Inferior parietal cortex (tissue), 1 donor: ENCODE data around the gene C20orf141.
"Not testable (repeated sequence)": the region's sequence is repeated elsewhere in the genome, so short reads cannot be mapped to it uniquely, and the experiment has no call there.

Experiments
- DNase-seq: peaks from one replicate; pipeline ENCODE4 v3.0.0-alpha.2; 2016; ENCODE audit errors: extremely low spot score

The C20orf141 gene

DNA sequence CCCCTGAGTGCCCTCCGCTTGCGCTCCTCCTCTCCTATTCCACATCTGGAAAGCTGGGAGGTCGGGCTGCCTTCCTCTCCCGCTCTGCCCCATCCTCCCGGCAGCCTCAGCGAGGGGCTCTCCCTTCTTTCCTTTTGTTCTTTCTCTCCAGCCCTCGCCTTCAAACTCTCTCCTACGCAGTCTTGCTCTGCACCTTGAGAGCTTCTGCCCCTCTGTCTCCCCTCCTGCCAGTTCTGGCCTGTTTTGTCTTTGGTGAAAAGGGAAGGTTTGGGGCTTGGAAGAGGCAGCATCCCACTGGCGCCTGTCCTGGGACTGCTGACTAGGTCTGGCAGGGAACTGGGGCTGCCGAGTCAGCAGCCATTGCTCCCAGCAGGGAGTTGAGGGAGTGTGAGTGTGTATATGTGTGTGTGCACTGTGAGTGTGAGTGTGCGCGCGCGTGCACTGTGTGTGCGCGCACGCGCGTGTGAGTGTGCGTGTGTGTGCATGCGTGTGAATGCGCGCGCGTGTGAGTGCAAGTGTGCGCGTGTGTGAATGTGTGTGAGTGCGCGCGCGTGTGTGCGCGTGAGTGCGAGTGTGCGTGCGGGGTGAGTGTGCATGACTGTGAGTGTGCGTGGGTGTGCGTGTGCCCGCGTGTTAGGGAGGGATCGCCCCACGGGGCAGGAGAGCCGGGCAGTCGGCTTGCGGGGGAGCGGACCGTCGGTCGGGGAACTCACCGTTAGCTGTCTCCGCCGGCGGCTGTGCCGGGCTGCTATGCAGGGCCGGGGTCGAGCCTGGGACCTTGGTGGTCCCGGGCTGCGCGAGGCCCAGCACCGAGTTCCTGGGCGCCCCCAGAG, 14.9 kb upstream of the C20orf141 start:
- no peak for DNase-seq

DNA sequence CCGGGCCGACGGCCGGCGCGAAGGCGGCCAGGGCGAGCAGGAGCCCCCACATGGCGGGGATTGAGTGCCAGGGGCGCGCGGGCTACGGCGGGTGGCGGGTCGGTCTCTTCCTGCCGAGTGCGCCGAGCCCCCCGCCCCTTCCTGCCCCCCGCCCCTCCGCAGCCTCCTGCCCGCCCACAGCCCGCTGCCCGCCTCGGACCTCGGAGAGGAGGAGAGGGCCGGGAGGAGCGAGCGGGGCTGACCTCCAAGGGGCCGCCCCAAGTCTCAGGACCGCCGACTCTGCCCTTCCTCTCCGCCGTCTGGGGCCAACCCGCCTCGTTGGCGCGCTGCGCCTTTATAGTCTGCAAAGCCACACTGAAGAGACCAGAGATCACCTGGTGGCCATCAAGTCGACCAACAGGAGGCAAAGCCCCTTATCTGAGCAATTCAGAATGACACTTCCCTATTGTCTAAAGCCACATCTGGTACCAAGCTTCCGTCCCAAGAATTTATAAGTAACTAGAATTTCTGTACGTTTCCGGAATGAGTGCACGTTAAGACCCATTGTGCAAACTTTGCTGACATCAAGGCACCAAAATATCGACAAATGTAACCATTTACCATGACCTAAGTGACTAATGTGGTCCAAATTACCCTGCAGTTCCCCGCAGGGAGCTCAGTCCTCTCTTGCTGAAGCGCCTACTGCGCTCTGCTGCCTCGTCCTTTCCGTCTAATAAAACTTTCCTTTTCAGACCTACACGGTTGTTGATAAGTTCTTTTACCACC, 14.1 kb upstream of the C20orf141 start, which contains the start of gene CPXM1:
Gene CPXM1 (minus strand): TSS at position 107 of the 765 bp plus-strand sequence. CDS start 55 bp downstream, at position 52.
- DNase-seq = no peak

DNA sequence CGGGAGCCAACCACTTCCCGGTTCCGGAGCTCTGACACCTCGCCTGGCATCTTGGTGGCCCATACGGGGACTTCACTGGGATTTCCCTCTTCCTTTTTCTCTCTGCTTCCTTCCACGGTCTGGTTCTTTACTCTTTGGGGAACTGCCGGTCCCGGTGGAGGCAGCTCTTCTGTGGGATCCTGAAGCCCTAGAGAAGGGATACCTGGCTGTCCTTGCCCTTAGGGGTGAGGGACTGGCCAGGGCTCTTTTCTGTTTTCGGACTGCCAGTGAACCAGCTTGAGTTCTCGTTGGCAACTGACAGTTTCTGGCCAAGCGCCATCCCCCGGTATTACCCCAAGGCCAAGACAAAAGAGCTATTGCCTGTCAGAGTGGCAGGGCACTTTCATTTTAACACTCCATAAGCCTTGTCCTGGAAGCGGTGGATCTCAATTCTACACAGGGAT, 13.5 kb upstream of the C20orf141 start:
- DNase-seq = no peak

DNA sequence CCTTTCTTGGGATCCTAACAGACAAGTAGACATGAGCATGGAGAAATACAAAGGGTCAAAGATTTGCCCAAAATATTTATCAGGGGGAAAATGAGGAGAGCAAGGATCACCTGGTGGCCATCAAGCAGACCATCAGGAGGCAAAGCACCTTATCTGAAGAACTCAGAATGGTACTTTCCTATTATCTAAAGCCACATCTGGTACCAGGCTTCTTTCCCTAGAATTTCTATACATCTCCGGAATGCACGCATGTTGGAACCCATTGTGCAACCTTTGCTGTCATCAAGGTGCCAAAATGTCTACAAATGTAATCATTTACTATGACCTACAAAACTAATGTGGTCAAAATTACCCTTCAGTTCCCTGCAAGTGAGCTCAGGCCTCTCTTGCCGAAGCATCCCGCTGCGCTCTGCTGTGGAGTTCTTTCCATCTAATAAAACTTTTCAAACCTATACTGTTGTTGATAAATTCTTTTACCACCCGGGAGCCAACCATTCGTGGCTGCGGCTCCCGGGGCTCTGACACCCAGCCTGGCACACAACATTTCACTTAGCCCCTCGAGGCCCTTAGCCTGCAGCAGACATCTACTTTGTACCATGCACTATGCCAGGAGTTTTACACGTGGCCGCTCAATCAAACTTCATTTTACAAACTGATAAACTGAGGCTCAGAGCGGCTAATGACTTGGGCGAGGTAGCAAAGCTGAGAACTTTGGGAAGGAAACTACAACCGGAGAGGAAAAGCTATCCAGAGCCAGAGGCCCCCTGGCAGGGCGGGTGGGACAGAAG, 10.6 kb upstream of the C20orf141 start:
- no peak for DNase-seq

DNA sequence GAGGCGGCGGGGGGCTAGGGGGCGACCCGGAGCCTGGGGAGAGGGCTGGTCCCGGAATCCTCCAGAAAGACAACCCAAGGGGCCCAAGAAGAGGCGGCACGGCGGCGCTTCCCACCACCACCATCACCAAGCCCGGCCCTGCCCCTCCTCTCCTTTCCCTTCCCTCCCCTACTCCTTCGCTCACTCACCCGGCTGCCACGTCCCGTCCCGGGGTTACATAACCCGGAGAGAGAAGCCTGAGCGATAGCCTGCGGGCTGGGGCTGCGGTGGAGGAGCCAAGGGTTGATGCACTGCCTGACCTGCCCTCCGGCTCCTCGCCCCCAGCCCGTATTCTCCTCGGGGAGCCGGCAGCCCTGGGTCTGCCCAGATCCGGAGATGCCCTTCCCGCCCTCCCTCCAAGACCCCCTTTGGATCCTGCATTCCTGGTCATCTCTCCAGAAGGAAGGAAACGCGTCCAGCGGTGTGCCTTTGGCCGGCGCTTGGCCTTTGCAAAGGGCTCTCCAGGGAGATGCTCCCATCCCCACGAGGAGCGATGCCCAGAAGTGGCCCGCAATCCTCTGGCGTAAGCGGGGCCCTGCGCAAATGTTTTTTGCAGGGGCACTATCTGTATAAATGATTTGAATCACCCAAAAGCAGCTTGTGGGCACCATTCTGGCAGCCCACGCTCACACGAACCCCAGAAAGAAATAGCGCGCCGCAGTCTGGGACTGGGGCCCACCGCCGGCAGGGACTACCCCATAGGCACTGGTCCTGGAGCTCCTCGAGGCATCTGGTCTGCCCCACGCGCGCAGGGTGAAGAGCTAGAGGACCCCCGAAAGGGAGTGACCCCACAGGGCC, 9.7 kb upstream of the C20orf141 start:
- DNase-seq = no peak

DNA sequence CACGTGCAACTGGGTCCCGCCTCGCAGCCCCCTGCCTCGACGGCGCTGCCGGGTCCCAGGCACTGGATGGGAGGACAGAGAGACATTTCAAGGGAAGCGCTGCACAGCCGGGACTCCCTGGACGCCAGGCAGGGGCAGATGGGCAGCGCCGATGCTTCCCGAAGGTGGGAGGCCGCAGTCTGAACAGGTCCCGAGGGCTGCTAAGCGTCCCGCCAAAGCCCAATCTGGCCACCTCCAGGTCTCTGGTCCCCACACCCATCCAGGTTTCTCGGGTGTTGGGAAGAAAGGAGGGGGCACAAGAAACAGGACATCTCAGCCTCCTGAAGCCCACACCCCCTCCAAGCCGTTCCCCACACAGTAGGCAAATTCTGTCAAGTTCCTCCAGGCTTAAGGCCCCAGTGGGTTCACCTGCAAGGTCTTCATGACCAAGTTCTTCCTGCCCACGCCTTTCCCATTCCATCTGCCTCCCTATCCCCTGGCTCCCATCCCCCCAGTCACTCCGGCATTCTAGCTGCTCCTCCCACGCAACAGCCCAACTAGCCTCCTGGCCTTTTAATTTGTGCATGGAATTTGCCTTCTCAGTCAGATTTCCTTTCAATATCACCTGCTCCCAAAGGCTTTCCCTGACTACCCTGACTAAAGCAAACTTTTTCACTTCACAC, 9.0 kb upstream of the C20orf141 start:
- no peak for DNase-seq

DNA sequence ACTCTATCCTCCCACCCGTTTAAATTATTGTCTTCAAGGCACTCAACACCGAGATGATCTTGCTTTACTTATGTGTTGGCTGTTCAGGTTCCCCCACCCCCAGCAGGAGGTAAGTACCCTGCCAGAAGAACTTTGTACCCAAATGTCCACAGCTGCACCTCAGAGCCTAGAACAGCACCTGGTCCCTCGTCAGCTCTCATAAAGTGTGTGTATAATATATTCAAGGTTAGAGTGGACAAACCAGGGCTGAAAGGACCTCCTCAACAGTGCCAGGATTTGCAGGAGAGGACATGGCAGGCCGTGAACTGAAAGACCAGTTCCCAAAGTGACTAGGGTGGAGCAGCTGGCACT, 8.5 kb upstream of the C20orf141 start:
- DNase-seq = no peak

DNA sequence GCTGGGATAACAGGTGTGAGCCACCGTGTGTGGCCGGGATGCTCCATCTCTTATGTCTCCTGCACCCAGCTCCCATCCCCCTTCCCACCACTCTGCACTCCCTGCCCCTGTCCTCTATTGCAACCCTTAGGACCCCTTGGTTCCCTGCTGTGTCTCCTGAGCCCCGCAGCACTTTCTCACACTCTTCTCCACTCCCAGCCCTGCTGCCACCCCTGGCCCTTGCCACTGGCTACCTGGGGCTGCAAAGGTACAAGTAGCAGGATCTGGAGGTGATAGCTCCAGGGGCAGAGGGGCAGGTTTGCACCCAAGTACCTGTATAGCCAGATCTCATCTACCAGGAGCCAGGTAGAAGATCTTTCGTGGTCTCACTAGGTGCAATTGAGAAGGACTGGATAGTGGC, 7.8 kb upstream of the C20orf141 start:
- no peak for DNase-seq

DNA sequence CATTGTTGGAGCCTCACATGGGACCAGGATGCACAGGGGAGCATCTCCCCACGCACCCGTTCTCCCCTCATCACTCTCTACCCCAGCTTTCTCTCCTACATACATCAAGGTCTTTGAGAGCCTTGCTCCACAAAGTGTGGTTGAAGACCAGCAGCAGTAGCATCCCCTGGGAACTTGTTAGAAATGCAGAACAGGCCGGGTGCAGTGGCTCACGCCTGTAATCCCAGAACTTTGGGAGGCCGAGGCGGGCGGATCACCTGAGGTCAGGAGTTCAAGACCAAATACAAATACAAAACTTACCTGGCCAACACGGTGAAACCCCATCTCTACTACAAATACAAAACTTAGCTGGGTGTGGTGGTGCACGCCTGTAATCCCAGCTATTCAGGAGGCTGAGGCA, 6.9 kb upstream of the C20orf141 start:
- not testable (repeated sequence) for DNase-seq

DNA sequence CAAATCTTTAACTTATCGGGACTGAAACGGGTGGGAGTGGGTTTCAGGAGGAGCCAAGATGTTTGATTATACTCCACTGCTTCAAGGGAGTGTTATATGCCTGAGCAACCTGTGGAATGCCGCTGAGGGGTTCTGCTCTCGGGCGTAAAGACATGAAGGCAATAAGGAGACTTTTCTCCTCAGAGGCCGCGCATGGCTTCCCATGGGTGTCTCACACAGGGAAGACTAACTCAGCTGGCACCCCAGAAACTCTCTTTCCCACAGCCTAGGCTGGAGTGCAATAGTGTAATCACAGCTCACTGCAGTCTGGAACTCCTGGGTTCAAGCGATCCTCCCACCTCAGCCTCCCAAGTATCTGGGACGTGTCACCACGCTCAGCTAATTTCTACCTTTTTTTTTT, 5.1 kb upstream of the C20orf141 start:
- DNase-seq = no peak

DNA sequence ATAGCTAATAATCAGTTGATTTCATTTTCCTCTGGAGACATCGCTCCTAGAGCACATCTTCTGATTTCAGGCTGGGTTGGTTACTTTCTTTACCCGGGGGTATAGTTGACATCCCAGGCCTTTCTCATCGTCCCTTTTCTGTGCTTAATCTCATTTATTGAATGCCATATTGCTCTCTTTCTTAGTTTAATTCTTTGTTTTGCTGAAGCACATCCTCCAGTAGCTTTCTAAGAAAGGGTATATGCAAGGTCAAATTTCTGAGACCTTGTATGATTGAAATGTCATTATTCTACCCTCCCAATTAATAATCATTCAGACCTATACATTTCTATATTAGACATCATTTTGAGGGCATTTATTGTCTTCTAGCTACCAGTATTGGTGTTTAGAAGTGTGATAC, 2.6 kb upstream of the C20orf141 start:
- DNase-seq = no peak

DNA sequence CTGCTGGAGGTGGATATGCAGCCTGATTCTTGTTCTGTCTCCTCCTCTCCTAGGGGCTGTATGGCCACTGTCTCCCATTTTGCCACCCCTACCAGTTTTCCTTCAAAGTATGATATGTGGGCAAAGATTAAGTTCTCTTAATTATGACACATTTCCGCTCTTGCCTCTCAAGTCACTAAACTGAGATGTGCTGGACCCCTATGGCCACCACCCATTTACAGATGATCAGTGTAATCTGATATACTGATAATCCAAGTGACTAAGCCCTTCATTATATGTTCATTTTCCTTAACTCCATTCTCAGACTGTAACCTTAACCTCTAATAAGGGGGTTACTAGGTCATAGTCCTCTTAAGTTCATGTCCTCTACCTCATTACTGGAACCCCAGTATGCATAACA, 711 bp upstream of the C20orf141 start:
- no peak for DNase-seq

DNA sequence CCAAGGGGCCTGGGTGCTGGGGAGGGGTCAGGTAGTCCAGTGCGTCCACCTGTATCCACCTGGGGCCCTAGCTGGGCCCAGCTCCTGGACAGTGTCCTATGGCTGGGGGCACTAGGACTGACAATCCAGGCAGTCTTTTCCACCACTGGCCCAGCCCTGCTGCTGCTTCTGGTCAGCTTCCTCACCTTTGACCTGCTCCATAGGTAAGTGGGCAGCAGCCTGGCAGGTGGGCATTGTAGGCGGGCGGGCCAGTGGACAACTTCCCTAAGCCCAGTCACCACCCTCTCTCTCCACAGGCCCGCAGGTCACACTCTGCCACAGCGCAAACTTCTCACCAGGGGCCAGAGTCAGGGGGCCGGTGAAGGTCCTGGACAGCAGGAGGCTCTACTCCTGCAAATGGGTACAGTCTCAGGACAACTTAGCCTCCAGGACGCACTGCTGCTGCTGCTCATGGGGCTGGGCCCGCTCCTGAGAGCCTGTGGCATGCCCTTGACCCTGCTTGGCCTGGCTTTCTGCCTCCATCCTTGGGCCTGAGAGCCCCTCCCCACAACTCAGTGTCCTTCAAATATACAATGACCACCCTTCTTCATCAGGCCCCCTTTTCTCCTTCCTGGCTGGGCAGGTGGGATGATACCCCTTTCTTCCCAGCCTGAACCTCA, 584 bp downstream of the C20orf141 start:
- no peak for DNase-seq

DNA sequence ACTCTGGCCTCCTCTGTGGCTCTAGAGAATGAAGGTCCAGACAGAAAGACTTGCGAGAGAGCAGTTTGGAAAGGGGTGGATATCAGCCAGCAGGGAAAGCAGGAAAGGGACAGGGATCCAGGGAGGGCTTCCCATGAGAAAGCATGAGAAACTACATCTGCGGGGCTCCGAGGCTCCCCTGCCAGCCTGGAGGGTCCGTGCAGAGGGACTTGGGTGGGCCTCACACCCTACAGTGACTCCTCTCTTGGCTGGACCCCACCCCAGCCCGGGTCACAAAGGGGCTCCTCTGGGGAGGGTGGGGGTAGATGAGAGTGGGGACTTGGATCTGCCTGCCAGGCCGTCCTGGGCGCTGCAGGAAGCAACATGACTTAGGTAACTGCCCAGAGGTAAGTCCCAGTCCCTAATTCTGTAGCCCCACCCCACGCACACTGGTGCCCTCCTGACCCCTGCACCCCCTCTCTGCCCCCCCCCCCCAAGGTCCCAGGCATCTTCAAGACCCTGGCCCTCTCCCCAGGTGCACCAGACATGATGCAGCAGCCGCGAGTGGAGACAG, 1.3 kb downstream of the C20orf141 start, which contains the start of gene TMEM239:
Gene TMEM239 (plus strand): TSS at position 335 of the 553 bp plus-strand sequence. CDS start 191 bp downstream, at position 526.
- no peak for DNase-seq

DNA sequence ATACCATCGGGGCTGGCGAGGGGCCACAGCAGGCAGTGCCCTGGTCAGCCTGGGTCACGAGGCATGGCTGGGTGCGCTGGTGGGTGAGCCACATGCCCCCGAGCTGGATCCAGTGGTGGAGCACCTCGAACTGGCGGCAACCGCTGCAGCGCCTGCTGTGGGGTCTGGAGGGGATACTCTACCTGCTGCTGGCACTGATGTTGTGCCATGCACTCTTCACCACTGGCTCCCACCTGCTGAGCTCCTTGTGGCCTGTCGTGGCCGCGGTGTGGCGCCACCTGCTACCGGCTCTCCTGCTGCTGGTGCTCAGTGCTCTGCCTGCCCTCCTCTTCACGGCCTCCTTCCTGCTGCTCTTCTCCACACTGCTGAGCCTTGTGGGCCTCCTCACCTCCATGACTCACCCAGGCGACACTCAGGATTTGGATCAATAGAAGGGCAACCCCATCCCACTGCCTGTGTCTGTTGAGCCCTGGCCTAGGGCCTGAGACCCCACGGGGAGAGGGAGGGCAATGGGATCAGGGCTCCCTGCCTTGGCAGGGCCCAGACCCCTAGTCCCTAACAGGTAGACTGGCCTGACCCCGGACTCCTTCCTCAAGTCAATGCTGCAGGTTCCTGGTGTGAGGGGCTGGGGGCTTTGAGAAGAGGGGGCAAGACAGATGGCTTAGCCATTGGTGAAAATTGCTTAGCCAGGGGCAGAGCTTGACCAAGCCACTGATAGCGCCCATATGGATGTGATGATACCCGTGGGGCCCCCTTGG, 2.0 kb downstream of the C20orf141 start:
- DNase-seq = no peak

DNA sequence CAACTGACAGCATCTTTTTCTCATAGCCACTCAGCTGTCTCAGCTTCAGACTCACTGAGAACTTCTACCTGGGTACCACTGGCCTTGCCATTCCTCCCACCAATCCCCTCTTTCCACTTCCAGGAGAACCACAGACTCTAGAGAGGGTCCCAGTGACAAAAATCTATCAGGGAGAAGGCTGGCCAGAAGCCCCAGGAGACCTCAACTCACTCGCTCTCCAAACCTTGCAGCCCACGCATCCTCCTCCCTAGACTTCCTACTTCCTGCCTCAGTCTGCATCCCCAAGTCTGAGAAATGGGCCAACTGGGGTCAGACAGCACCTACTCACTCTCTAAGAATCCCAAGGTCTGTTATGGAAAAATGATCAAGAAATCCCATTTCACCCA, 2.5 kb downstream of the C20orf141 start:
- no peak for DNase-seq

DNA sequence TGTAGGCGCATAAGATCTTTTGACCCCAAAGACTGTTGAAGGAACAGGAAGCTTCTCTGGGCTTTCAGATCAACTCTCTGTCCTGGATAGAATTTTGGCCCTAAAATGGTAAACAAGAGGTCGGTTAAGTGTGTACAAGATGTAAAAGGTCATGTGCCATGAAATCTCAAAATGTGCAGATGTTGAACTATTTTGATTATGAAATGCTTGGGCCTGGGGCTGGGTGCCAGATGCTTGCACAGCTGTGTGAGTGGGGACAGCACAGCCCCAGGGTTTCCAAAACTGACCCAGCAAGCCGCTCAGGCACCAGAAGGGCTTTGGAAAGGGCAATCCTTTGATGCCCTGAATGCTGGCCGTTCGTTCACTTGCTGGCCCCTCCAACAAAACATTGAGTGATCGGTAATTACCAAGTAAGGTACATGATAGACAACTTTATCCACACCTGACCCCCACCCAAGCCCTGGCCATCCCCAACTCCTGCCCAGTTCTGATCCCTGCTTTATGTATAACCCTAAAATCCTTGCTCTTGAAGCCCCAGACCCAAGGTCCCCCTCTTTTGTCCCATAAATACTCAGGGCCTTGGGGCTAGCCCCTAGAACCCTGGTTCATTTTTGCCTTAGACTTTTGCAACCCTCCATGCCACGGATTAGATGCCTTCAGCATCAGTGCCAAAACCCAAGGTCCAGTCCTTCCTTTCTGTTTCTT, 3.3 kb downstream of the C20orf141 start:
- no peak for DNase-seq
